NCI-H2196 (cell line): ENCODE data around the gene NPIPB6.
A peak's percentile ranks its signal among the peaks of the same experiment; 100 is the strongest.

ENCODE experiments used
- DNase-seq: peaks from one replicate; lab custom pipeline; 2025; ENCODE audit not compliant: unreplicated experiment; lab: John Stamatoyannopoulos, UW

NPIPB6 gene

GRCh38 chr16:28324235-28324886 is 38.9 kb downstream of the NPIPB6 start:
- DNase-seq: no peak

- DNase-seq: peak; percentile 22
Observed at GRCh38 chr16:28321700-28322411, 41.5 kb downstream of the NPIPB6 start.

DNA sequence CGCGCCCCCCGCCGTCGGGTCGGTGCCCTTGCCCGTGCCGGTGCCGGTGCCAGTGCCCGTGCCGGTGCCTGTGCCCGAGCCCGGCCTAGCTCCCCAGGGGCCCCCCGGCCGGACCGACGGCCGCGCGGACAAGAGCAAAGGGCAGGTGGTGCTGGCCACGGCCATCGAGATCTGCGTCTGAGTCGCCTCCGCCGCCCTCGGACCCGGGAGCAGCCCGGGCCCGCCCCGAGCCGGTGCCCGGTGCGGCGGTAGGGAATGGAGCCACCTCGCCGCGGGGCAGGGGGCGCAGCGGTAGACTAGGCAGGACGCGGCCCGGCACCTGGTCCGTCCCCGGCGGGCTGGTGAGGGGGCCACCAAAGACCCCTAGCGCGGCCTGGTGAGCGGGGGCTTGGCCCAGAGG is 42.6 kb downstream of the NPIPB6 start:
- DNase-seq: no peak

- DNase-seq: no peak
Observed at GRCh38 chr16:28320023-28320561, 43.2 kb downstream of the NPIPB6 start.

DNA sequence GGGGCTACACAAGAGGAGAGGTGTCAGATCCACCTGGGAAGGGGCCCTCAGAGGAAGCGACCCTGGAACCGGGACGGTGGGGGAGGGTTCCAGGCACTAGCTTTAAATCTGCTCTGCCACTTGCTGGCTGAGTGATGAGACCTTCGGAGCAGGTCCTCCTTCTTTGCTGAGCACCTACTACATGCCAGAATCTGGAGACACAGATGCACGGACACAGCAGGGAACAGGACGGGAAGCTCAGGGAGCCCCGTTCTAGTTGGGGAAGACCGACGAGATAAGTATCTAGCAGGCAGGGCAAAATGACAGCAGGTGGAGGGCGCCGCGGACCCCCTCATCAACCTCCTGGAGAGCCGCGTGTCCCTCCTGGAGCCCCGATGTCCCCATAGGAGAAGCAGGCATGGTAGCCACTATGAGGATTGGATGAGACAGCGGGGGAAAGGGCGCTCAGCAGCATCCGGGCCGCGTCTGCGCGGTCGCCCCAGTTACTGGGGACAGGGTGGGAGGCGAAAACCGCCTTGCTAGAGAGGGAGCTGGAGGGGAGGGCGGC is 43.8 kb downstream of the NPIPB6 start:
- DNase-seq: no peak

DNA sequence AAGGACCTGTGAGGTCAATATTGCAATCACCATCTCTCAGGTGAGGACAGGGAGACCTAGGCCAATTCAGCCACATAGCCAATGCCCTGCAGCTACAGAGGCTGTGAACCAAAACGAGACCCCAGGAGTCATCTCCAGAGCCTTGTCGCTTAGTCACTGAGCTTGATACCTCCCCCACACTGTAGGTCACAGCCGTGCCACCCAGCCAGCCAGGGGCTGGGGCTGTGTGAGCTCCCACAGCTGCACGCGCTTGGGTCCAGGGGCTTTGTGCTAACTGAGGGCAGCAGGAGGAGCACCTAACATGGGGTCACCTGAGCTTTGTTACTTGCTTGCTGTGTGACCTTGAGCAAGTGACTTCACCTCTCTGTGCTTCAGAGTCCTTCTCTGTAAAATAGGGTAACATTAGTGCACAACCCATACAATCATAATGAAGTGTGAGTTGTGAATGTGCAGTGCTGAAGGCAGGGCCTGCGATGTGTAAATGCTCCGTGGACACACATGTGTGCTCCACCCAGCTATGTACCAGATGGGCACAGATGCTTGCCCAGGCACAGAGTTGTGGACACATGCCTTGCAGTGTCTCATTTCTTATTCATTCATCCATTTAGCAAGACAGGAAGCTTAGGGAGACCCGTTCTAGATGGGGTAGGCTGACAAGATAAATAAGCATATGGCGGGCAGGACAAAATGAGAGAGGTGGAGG is 45.1 kb downstream of the NPIPB6 start:
- DNase-seq: no peak

DNA sequence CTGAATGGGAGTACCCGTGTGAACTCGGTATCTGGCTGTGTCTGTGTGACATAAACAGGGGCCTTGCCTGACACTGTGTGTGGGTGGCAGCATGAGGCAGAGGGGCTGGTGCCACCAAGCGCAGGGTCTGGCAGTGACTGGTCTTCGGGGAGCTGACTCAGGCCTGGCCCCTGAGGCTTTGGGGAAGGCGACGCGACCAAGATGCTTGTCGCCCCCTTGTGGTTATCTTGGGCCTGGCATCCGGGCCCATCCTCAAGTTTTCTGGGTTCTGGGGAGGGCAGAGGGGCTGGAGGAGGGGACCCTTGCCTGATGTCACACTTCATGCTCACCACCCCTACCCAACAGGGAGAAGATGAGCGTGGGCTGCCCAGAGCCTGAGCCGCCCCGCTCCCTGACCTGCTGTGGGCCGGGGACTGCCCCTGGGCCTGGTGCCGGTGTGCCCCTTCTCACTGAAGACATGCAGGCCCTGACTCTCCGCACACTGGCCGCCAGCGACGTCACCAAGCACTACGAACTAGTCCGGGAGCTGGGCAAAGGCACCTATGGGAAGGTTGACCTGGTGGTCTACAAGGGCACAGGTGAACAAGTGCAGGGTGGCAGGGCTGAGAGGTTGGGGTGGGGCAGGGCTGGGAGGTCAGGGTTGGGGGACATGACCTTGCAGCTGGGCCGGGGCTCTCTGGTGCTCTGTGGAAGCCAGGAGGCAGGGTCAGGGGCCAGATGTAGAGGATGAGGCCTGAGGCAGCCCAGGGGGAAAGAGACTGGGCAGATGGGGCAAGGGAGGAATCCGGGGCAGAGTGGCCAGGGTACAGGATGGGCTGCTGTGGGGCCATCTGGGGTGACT is 46.0 kb downstream of the NPIPB6 start:
- DNase-seq: peak; percentile 44

- DNase-seq: no peak
Observed at GRCh38 chr16:28316054-28316453, 47.3 kb downstream of the NPIPB6 start.

- no peak for DNase-seq
Observed at GRCh38 chr16:28313587-28313986, 49.7 kb downstream of the NPIPB6 start.

DNA sequence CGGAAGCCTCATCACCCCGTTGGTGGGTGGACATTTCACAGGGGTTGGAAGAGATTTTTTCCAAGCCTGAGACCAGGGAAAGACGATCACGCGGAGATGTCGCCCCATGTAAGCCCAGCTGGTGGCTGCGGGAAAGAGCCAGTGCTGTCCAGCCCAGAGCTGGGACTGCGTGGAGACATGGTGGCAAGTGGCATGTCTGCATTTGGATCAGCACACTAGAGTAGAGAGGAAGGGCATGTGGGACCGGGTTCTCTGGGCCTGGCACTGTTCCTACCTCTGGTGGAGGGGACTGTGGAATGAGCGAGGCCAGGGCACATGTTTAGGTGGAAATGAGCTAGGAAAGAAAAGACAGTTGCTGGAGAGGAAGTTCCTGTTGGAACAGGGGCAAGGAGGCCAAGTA is 51.0 kb downstream of the NPIPB6 start:
- no peak for DNase-seq

DNA sequence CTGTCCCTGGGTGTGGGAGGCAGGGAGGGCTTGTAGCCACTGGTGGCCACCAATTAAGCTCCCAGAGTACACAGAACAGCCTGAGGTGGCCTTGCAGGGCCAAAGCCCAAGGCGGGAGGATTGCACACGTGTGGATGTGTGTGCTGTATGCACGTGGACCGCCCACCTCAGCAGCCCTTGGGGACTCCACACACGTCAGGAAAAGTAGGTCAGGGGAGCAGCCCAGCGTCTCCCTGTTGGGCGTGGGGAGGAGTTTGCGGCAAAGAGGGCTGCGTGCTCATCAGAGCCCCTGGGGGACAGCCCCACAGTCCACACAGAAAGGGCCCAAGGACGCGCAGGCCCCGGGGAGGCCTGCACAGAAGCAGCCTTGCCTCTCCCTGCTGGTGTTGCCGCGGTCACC is 51.4 kb downstream of the NPIPB6 start:
- no peak for DNase-seq

- no peak for DNase-seq
Observed at GRCh38 chr16:28311413-28311812, 51.9 kb downstream of the NPIPB6 start.

DNA sequence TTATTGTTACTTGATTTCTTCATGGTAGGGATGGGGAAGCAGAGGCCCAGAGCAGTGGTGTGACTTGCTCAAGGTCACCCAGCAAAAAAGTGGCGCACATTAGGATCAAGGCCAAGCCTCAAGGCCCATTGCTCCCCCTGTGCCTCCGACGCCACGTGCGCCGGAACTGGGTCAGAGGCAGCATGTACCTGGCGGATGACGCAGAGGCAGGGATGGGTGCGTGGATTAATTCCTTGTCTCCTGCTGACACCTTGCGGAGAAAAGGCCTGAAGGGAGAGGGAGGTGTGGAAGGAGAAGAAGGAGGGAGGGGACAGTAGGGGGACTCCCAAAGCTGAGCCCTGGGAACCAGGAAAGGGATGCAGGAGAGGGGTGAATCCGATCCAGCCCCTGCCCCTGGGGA is 52.5 kb downstream of the NPIPB6 start:
- no peak for DNase-seq

DNA sequence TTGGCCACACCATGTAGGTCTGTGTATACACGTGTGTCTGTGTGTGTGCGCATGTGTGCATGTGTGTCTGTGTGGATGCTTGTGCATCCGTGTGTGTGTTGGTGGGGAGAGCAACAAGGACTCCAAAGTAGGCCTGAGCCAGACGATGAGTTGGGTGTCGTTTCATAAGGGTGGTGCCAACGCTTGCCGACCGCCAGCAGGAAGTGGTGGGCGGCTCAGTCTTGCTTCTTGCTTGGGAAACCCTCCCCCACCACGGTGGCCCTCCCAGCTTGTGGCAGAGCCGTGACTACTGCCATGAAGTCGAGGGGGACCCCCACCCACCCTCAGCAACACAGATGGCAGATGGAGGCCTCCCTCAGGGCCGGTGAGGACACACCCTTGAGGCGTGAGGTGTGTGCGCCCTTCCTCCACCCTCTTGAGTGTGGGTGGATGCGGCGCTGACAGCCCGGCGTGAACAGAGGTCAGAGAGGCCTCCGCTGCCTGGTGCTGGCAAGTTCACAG is 53.4 kb downstream of the NPIPB6 start:
- DNase-seq: no peak

DNA sequence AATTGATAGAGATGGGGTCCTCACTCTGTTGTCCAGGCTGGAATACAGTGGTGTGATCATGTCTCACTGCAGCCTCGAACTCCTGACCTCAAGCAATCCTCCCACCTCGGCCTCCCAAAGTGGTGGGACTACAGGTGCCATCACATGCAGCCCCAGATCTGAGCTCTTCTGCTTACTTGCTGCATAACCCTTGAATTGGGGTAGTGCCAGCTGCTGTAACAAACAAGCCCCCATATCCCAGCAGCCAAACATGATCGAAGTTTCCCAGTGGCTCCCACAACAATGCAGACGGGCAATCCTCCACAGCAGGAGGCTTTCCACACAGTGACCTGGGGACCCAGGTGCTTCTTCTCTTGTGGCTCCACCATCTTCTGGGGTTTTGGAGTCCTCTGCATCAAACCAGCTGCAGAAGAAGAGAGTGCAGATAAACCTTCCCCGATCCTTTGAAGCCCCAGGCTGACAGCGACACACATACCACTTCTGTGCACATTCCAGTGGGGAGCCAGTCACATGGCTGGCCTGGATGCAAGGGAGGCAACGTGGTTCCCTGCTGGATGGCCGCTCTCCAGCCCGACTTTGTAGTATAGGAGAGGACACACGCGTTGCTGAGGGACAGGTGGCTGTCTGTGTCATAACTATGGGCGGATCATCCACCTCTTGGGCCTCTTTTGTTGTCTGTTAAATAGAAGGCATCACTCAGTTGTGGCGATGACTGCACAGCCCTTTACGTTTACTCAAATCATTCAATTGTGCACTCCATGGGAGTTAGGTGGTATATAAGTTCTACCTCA is 54.3 kb downstream of the NPIPB6 start:
- DNase-seq: no peak

- DNase-seq: no peak
Observed at GRCh38 chr16:28307936-28308335, 55.4 kb downstream of the NPIPB6 start.

GRCh38 chr16:28304214-28304613 is 59.1 kb downstream of the NPIPB6 start:
- DNase-seq: no peak

- DNase-seq: no peak
Observed at GRCh38 chr16:28303132-28303531, 60.2 kb downstream of the NPIPB6 start.

GRCh38 chr16:28301620-28302019 is 61.7 kb downstream of the NPIPB6 start:
- no peak for DNase-seq

GRCh38 chr16:28301154-28301553 is 62.2 kb downstream of the NPIPB6 start:
- DNase-seq: no peak
